NCI-H2171 (cell line): ENCODE data around the gene PRIMA1.
"Not testable (repeated sequence)": the region's sequence is repeated elsewhere in the genome, so short reads cannot be mapped to it uniquely, and the experiment has no call there.

ENCODE experiments used
- DNase-seq: peaks from one replicate; lab custom pipeline; 2025; lab: John Stamatoyannopoulos, UW

The PRIMA1 gene

DNA sequence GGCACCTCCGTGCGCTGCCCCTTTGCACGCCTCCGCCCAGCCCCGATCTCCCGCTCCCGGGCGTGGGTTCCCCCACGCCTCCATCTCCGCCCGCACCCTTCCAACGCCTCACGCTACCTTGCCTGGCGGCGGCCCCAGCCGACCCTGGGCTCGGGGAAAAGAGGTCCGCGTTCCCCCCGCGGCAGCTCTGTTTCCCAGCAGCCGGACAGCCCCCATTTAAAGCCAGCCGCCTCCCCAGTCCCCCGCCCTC, at the start of gene PRIMA1:
Gene PRIMA1 (minus strand): TSS at position 193 of the 250 bp plus-strand sequence. CDS start 767 bp downstream, outside the sequence.
- no peak for DNase-seq

- DNase-seq: no peak
These were observed 46.5 kb upstream of the PRIMA1 start for GRCh38 chr14:93834699-93835371.

DNA sequence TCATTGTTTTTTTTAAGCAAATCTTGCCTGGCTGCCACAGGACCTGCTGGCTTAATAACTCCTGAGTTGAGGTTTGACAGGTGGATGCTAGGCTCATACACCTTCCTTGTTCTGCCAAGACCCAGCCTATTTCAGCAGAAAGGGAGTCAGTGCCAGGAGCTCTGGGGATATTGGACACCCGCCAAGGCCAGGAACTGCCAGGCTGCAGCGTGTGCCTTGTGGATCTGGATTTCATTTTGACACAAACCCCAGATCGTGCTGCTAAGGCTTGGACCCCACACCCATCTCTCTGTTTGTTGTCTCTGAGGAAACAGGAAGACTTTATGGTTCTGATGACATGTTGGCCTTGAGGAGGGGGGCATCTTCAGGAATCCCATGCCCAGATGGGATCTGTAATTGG, 44.4 kb upstream of the PRIMA1 start:
- DNase-seq: peak; percentile 96

GRCh38 chr14:93832081-93832480, 43.8 kb upstream of the PRIMA1 start:
- peak; percentile 95 for DNase-seq

- no peak for DNase-seq
These were observed 42.6 kb upstream of the PRIMA1 start for GRCh38 chr14:93830753-93831461.

DNA sequence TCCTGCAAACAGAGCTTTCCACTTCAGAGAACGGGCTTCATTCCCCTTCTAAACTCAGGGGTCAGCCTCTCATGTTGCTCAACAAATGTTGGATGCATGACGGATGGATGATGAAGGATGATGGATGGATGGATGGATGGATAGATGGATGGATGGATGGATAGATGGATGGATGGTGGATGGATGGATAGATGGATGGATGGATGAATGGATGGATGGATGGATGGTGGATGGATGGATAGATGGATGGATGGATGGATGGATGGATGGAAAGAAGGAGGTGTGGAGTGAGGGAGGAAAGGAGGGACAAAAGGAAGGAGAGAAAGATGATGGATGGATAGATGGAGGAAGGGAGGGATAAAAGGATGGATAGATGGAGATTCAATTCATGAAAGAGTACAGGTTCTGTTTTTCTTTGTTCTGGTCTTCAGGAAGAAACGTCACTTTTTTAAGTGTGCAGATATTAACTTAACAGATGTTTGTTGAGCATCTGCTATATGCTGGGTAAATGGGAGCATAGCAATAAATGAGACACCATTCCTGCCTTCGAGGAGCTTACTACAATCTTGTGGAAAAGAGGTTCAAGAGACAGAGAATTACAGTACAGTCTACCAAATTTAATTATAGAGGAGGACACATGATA, 41.7 kb upstream of the PRIMA1 start:
- no peak for DNase-seq

- no peak for DNase-seq
These were observed 36.9 kb upstream of the PRIMA1 start for GRCh38 chr14:93825235-93825553.

- DNase-seq: no peak
These were observed 36.4 kb upstream of the PRIMA1 start for GRCh38 chr14:93824518-93825234.

GRCh38 chr14:93824076-93824475, 35.8 kb upstream of the PRIMA1 start:
- no peak for DNase-seq

GRCh38 chr14:93821051-93821450, 32.8 kb upstream of the PRIMA1 start:
- DNase-seq: no peak

DNA sequence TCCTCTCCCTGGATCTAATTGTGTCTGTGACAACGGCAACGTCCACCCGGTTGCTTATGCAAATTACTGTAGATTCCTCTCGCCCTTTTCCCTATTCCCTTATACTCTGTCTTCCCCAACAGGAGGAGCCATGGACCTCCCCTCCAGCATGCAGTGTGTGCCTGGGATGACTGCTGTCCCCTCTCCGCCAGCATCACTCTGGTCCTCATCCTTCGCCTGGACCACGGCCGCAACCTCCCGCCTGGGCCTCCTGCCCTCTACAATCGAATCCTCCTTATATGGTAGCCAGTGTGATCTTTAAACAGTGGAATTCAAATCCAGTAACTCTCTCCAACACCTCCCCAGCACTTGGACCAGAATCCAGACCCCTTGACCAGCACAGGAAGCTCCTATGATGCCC, 30.6 kb upstream of the PRIMA1 start:
- no peak for DNase-seq

- DNase-seq: no peak
These were observed 23.4 kb upstream of the PRIMA1 start for GRCh38 chr14:93811676-93812075.

DNA sequence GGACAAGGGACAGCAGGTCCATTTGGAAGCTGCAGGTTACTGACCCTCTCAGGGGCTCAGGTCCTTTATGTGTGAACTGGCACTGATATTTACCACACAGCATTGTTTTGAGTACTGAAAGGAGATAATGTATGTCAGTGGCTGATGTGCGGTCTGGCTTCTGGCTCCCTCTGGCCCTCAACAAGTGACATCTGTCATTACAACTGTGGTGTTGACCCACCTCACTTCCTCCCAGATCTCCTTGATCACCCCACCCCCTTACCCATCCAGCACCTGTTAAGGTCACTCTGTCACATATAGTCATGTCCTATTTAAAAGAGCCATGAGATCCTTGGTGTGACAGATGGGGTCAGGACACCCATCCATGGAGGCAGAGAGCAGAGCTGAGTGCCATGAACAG, 22.7 kb upstream of the PRIMA1 start:
- no peak for DNase-seq

DNA sequence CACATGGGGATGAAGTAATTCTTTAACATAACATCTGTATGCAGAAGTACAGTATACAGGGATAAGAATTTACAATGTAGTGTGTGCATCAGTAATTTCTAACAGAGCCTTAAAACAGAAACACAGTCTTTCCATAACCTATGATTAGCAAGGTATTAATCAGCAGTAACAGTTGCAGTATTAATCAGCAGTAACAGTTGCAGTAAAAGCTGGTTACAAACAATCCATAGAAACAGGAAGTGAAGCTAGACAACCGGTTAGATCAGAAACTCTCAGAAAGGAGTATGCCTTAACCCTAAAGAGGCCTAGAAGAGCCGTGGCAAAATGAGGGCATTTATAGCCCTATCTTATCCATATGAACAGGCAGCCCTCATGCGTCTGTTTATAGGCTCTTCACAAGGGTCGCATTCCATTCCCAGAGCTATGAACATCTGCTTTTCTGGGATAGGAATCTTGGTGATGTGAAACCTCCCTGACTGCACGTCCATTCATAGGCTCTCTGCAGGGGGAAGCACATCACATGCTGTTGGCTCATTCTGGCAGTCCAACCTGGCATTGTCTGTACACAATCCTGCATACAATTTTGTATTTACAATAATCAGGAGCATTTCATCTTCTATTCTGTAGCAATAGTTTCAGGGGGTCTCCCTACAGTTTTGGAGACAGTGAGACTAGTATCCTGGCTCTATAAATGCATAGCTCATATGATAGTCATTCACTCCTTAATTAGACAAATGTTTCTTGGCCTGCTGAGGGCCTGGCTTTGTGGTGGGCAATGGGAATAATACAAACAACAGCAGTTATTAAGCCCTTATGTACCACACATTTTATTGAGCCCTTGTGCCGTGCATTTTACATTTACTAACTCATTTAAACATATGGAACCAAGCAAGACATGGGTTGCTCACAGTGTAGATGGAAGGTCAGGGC, 21.5 kb upstream of the PRIMA1 start:
- not testable (repeated sequence) for DNase-seq

DNA sequence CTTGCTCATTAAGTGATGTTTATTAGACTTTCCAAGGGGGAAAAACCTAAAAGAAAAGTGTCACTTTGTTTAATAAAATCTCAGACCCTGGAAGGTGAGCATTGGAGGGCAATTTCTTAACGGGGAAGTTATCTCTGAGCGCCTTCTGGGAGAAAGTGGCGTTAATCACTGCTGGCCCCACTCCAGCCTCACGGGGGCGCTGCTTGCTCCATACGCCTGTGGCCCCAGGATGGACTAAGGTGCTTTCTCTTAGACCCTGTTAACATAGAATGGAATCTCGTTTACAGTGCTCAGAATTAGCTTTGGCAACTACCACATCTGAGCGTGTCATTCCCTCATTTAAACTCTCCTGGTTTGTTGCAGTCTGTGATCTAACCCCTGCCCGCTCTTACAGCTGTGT, 16.4 kb upstream of the PRIMA1 start:
- DNase-seq: no peak

- no peak for DNase-seq
These were observed 15.4 kb upstream of the PRIMA1 start for GRCh38 chr14:93803408-93804318.

GRCh38 chr14:93799989-93800921, 12.0 kb upstream of the PRIMA1 start:
- DNase-seq: no peak

GRCh38 chr14:93799617-93799988, 11.3 kb upstream of the PRIMA1 start:
- no peak for DNase-seq

DNA sequence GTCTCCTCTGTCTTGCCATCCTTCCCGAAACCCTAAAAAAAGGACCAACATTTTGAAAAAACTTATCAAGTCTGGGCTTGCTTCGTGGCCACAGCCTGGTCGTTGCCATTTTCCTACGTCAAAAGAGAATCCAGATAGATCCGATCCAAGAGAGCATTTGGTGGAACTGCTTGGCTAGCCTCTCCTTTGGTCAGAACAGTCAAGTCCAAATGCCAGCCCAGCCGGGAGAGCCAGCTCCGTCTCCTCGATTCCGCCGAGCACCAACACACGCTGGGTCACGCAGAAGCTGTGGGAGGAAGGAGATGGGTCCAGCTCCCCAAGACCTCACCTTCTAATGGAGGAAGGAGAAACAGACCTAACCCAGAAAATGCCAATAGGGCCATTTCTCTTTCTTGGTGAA, 9.3 kb upstream of the PRIMA1 start:
- no peak for DNase-seq

DNA sequence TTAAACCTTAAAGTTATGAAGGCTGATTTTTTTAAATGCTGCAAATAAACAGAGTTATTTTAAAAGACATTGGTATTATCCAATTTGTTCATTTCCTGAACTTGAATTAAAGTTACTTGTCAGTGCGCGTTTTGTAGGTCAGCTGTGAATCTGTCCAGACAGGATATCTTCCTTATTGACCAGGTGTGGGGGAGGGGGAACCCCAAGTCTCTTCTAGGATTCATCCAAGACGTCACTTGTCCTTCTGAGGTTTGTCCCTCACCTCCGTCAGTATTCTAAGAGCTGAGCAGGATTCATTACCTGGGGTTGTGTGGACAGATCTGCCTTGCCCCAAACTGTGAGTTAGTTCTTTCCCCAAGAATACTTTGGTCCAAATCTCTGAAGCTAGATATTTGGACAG, 8.8 kb upstream of the PRIMA1 start:
- no peak for DNase-seq
